Islet precursor cell (in vitro differentiated cells): ENCODE measurements around the gene UCK1.

Experiments used
- DNase-seq: peaks from one replicate; pipeline ENCODE4 v3.0.0-alpha.2; 2018

The UCK1 gene

DNA sequence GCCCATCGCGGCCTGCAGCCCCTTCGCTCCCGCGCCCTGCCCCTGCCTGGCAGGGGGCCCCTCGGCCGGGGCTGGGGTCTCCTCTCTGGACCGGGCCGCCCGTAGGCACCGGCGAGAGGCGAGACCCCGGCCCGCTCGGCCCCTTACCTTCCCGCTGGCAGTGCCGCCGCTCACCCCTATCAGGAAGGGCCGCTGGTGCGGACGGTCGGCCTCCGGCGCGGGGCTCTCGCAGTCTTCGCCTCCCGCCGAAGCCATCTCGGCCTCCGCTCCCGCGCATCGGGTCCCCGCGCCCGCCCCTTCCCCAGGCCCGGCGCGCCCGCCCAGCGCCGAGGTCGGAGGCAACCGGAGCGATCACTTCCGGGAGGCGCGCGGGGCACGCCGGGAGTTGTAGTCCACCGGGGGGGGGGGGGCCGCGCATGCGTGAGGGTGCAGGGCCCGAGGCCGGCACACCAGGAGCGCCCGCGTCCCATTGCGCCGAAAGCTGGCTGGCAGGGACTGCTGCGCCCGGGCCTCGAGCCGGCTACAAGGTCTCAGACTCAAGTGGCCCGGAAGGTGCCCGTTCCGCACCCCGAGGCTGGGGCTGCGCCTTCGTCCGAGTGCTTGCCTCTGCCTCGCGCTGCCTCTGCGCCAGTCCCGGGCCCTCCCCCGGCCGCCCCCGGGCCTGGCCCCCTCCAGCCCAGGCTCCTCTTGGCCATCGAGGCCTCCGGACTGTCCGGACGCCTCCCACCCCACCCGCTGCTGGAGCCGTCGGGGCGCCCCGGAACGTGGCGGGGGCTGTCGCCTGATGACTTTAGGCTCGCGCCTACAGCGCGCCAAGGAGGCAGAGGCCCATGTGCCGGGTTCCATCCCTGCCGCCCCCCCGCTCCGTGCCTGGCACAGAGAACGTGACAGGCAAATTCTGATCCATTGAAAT is at the start of gene UCK1:
TSS of gene UCK1 (minus strand) at position 344 of the 913 bp plus-strand sequence. CDS start at position 255, 89 bp downstream.
- DNase-seq: peak; percentile 94

DNA sequence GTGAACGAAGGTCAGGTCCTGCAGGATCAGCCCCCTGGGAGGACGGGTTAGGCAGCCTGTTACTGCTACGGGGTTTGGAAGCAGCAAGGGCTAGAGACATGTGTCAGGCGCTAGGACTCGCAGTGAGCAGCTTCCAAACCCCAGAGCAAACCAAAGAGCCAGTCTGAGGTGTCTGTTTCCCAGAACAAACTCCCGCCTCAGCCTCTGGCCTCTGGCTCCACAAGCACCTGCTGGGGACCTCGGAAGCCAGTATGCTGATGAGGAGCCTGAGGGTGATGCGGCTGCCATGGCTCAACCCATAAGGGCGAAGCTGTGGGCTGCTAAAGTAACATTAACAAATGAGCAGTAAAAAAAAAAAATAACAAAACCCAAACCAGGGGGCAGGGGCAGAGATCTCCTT is 49.3 kb upstream of the UCK1 start:
- DNase-seq: peak; percentile 38

DNA sequence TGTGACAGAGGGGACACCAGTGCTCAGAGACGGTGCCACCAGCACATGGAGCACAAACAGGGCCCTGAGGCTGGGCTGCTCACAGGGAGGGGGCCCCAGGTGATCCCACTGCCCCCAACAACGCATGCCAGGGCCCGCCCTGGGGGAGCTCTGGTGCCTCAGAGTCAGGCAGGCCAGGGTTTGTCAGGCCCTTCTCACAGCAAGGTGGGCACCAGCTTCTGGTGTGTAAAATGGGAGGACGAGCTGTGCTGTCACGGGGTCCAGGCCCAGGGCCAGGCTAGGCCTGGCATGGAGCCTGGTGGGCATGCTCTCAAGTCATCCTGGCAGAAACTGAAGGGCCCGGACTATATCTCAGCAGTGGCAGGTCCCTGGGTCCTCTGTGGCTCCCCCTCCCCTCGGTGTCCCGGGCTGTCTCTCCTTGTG is 48.7 kb upstream of the UCK1 start:
- no peak for DNase-seq

DNA sequence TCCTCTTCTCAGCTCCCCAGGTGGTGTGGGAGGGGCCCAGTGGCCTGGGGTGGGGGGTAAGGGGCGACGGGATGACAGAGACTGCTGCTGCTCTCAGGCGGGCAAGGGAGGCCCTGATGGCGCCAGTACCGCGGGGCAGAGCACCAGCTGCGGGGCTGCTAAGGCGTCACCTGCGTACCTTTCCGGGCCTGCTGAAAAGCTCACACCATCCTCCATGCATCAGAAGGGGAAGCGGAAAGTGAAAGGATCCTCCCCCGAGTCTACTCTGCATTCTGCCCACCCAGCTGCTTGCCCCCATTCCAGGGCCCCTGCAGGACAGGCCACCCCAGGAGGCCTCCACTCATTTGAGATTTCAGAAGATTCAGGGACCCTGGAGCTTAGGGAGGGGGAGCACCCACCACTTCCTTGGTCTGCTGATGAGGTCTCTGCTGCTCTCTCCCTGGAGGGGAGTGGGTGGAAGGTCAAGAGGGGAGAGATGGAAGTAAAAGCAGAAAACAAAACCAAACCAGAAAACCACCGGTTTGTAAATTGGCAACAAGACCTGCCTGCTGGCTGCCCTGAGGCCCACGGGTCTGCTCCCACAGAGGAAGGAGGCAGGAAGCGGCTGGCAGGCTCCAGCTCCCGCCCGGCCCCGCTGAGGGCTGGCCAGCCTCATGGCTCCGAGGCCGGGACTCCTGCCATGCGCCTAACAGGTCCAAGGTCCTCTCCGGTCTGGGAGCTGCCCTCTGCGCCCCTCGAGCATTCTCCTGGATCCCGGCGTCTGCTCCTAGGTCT is 47.9 kb upstream of the UCK1 start:
- DNase-seq: peak; percentile 52

DNA sequence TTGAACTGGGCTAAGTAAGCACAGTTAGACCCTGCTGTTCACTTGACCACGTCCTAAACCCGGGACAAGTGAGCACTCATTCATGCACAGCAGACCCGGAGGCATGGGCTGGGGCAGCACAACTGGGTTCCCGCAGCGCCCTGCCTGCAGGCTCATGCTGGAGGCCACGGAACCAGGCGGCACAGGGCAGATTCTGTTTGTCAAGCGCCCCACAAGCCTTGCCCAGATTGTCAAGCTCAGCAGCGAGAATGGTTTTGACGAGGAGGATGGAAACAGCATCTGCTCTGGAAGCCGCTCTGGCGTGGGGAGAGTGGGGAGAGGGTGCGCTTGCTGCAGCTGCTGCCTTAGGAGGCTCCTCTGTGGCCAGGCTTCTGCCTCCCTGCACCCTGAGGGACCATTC is 47.0 kb upstream of the UCK1 start:
- DNase-seq: no peak

DNA sequence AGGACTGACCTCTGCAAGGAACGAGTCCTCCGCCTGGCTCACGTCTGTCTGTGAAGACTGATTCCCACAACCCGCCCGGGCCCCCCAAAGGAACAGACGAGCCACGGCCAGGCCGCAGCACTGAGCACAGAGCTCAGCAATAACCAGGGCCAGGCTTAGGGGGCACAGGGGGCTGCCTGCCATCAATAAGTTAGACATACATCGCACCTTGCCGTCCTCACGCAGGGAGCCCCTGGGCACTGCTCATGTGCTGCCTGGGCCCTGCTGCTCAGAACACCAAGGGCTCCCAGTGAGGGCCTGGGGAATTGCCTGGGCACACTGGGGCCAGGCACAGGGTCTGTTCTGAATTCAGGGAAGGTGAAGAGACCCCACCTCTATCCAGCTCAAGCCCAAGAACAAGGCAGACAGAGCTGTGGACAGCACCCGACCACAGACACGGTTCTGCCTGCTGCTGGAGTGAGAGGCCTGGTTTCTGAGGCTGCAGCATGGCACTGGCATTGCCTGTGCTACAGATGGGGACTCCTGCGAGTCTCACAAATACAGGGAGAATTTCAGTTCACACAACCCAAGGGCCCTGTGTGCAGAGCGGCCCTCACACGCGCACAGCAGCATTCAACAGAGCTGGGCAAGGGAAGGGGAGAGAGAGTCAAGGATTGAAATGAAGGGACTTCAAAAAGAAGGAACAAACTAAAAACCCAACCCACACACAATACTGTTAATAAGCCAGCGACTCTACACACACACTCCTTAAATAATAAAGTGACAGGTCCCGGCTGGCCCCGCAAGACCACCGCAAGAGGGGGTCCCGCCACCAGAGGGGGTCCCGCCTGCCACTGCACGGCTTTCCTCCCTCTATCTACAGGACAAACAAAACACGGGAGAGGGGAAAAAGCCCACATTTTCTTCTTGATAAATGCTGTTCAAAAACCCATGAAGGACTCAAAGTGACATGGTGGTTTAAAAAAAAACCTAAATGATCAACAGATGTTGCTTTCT is 46.2 kb upstream of the UCK1 start:
- DNase-seq: no peak

DNA sequence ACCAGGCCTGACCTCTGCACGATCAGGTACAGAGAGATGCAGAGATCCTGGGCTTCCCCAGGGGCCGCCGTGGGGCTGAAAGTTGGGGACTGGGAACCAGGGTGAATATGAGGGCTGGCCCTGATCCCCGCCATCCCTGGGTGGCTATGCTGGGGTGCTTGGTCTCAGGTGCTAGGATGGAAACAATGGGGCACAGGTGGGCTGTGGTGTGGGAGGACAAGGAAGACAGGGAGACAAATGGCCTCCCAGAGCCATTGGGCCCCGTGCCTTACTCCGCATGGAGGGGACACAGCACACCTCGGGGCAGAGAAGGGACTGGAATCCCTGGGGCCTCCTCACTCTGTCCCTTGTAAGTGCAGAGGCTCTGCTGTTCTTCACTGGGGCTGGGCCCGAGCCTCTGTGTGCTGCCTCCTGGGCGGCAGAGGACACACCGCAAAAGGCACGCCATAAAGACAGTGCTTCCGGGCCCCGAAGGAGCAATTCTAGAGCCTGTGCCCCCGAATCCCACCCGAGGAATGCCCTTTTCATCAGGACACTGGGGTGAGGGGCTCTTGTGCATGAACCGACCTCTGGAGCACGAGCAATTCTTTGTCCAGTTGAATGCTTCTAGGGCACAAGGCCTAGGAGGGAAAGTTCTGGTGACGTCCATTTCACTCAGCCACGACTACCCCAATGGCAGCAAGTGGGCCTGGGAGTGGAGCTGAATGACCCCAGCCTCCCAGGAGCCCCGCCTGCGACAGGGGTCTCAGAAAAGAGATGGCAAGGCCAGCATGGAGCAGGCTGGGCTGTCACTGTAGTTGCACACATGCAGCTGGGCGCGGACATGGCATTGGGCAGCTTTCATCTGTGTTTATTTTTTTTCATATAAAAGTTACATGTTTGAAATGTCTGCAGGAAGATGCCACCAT is 45.1 kb upstream of the UCK1 start:
- no peak for DNase-seq

DNA sequence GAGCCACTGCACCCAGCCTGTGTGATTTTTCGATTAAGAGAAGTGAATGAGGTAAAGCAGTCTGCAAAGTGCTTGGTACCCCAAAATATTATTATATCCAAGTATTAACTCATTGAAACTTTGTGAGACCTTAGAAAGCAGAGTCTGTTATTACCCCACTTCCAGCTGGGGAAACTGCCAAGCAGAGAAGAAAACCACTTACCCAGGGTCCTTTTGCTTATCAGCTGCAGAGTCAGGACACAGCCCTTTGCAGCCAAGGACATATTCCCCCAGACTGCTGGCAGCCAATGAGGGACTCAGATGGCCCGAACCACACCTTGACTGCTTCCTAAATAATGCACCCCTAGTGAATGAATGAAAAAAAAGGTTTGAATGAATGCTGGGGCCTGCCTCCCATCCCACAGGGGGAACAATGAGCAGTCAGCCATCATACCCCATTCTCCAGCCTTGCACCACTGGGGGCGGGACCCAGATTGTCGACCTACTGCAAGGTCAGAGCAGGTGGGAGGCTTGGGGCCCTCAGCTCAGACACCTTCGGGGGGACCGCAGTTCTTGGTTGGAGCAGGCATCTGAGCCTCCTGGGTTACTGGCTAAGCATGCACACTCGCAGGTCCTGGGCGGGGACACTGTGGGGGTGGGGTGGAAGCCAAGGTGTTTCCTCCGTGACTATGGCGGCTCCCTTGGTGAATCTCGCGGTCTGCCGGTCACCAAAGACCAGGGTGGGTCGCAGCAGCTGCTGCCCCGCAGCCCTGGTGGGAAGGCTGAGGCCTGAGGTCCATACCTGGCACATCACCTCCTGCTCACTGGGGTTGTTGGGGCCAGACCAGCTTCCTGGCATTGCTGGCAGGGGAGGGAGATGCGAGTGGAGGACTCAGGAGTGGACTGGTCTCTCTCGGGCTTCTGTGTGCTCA is 43.9 kb upstream of the UCK1 start:
- DNase-seq: peak; percentile 41

DNA sequence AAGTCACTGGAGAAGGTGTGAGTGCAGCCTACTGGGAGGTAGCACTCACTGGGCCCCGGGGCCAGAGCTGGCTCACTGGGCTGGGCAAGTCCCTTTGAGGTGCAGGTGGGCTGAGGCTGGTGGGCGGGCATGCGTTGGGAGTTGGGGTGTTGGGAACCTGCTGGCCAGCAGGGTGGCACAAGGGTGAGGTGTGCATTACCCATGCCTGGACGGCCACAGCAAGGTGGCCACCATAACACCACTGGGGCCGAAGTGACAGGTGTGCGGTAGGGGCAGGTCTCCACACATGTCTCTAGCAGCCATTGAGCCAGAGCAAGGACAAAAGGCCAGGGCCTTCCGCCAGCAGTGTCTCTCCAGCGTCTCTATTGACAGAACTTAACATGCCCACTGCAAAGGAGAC is 36.8 kb upstream of the UCK1 start:
- DNase-seq: no peak

DNA sequence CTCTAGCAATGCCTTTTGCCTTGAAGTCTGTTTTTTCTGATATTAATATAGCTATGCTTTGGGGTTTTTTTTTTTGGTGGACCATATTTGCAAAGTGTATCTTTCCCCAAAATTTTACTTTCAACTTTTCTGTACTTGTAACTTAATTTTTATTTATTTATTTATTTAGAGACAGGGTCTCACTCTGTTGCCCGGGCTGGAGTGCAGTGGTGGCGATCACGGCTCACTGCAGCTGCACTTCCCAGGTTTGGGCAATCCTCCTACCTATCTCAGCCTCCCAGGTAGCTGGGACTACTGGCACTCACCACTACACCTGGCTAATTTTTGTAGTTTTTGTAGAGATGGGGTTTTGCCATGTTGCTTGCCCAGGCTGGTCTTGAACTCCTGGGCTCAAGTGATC is 35.1 kb upstream of the UCK1 start:
- no peak for DNase-seq

DNA sequence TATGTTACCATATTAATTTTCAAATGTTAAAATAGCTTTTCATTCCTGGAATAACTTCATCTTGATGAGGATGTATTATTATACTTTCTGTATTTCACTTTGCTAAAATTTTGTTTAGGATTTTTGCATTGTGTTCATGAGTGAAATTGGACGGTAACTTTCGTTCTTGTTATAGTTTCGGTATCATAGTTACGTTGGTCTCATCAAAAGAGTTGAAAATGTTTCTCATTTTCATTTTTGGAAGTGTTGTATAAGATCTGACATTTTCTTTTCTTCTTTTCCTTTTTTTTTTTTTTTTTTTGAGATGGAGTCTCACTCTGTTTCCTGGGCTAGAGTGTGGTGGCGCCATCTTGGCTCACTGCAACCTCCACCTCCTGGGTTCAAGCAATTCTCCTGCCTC is 34.3 kb upstream of the UCK1 start:
- DNase-seq: no peak

DNA sequence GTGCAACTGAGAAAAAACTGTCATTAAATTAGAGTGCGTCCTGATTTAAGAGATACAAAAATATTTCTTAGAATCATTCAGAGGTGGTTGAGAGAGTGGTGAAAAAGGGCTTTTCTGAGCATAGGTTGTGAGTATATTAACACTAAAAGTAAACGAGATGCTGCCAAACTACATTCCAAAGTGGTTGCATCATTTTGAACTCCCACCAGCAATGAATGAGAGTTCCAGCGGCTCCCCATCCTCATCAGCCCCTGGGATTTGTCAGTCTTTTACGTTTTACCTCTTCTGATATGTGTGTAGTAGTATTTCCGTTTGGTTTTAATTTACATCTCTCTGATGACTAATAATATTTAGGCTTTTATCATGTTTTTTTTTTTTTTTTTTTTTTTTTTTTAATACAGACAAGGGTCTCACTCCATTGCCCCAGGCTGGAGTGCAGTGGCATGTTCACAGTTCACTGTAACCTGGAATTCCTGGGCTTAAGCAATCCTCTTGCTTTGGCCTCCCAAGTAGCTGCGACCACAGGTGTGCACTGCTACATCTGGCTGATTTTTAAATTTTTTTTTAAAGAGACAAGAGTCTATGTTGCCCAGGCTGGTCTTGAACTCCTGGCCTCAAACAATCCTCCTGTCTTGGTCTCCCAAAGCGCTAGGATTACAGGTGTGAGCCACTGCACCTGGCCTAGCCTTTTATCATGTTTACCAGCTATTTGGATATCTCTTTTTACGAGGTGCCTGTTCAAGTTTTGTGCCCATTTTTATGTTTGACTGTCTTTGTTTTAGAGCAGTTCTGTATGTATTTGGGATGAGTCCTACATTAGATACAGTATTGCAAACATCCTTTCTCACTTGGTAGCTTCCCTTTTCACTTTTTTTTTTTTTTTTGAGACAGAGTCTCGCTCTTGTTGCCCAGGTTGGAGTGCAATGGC is 31.2 kb upstream of the UCK1 start:
- no peak for DNase-seq

DNA sequence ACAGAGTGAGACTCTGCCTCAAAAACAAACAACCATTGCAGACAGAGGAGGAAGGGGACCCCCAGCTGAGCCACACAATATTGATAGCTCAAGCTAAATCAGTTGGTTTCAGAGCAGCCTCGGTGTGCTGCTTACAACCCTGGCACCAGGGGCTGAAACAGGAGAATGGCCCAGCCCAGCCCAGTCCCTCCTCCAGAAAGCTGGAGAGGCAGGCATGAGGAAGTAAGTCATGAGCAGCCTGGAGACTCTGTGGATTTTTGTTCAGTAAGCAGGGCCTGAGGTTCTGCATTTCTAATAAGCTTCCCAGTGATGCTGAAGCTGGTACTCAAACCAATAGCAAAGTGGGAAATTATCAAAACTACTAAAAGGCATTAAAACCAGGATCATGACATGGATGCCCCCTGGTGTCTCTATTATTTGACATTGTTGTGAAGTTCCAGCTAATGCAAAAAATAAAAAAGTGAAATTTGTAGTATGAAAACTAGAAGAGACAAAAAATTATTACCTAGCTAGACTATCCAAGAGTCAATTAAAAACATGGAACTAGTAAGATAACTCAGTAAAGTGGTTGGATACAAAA is 28.4 kb upstream of the UCK1 start:
- no peak for DNase-seq

DNA sequence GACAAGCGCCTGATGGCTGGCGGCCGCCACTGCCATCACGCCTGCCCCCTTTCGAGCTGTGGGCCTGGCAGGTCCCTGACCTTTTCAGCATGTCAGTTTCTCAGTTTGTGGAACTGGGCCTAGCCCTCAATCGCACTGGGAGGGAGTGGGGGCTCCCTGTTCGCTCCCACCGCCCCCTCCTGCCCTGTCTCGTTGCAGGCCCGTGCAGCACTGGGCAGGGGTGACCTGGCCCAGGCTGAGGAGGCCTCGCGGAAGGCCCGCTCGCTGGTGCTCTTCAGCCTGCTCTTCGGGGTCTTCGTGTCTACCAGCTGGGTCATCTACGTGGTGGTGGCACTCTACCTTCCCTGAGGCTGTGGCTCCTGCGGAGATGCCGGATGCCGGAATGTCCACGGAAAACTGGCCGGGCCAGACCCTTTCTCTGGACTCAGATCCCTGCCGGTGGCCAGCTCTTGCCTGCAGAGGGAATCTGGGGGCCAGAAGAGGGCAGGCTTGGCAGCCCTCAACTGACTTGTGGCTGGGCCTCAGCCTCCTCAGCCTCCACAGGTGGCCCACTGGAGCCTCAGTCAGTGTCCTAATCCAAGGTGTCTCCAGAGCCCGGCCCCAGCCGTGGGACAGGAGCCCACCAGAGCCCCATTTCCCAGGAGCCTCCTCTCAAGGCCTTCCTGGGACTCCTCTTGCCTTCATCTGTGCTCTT is 26.9 kb upstream of the UCK1 start:
- DNase-seq: no peak

DNA sequence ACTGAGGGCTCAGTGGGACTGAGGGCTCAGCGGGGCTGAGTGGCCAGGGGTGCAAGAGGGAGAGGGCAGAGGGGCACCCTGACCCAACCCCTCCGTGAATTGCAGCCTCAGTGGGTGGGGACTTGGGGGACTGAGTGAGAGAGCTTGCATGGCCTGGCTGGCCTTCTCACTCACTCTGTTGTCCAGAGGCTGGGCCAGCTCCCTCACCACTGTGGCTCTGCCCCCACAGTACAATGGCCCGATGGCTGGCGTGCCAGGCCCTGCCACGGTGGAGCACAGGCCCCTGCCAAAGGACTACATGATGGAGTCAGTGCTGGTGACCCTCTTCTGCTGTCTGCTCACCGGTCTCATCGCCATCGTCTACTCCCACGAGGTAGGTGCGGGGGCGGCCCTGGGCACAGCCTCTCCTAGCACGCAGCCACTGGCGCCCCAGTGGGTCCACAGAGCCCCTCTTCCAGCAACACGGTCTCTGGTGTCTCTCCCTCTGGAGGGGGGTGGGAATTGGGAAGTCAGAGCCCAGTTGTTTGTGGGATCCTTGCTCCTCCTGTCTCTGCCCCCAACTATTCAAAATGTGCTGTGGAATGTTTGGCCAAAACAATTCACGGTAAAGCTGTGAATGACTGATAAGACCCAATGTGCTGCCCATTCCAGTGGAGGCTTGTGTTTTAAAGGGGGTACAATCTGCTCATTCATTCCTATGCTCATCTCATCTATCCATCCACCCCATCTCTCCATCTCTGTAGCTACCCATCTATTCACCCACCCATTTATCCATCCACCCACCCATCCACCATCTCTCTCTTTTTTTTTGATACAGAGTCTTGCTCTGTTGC is 25.0 kb upstream of the UCK1 start:
- DNase-seq: no peak

DNA sequence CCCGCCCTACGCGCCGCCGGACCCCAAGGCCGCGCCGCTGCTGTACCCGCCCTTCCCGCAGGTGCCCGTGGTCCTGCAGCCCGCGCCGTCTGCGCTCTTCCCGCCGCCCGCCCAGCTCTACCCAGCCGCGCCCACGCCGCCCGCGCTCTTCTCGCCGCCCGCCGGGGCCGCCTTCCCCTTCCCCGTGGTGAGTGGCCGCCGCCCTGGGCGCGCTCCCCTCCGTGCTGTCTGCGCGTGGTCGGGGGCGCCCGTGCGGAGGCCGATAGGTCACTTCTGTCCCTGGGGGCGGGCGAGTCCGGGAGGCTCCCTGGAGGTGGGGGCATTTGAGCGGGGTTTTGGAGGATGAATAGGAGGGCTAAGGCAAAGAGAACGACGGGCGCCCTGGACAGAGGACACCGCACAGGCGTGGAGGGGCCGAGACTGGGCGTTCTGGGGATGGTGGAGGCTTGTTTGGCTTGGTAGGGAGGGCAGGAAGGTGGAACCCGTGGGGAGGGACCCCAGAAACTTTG is 23.8 kb upstream of the UCK1 start:
- DNase-seq: no peak
